WTC11 (cell line): Measurements from ENCODE around the gene CDC25A.

Experiments used
- CREB1 ChIP-seq: sonication (generic); formaldehyde crosslinking; IDR thresholded peaks from 2 replicates; pipeline ENCODE4 v1.8.0; 2023; ENCODE audit warnings: mild to moderate bottlenecking, missing genetic modification reagents
- CTCF ChIP-seq: fragments of 200-600 bp; IDR thresholded peaks from 2 replicates; pipeline ENCODE4 v1.8.0; 2022; ENCODE audit warnings: antibody characterized with exemption
- ELF4 ChIP-seq: sonication (generic); formaldehyde crosslinking; IDR thresholded peaks from 2 replicates; pipeline ENCODE4 v1.8.1; 2022; ENCODE audit warnings: low read depth, mild to moderate bottlenecking, moderate library complexity, missing genetic modification reagents
- FOXK1 ChIP-seq: sonication (generic); formaldehyde crosslinking; IDR thresholded peaks from 2 replicates; pipeline ENCODE4 v1.8.0; 2022; ENCODE audit warnings: mild to moderate bottlenecking, moderate library complexity, missing genetic modification reagents
- FOXP4 ChIP-seq: sonication (generic); formaldehyde crosslinking; IDR thresholded peaks from 2 replicates; pipeline ENCODE4 v1.8.0; 2022; ENCODE audit warnings: mild to moderate bottlenecking, missing genetic modification reagents
- GABPB1 ChIP-seq: sonication (generic); formaldehyde crosslinking; IDR thresholded peaks from 2 replicates; pipeline ENCODE4 v1.8.1; 2023; ENCODE audit warnings: mild to moderate bottlenecking, missing genetic modification reagents
- MAX ChIP-seq: sonication (generic); formaldehyde crosslinking; IDR thresholded peaks from 2 replicates; pipeline ENCODE4 v1.8.0; 2022; ENCODE audit warnings: mild to moderate bottlenecking, missing genetic modification reagents
- MXD4 ChIP-seq: fragments of 250-450 bp; sonication (Bioruptor Pico); IDR thresholded peaks from 2 replicates; pipeline ENCODE4 v1.8.0; 2021; ENCODE audit warnings: mild to moderate bottlenecking, moderate library complexity, borderline replicate concordance
- NR1H2 ChIP-seq: sonication (generic); formaldehyde crosslinking; IDR thresholded peaks from 2 replicates; pipeline ENCODE4 v1.9.0; 2021; ENCODE audit warnings: mild to moderate bottlenecking, moderate library complexity, missing genetic modification reagents
- NR3C1 ChIP-seq: sonication (generic); formaldehyde crosslinking; conservative IDR thresholded peaks from 2 replicates; pipeline ENCODE4 v1.8.1; 2023; ENCODE audit warnings: low read depth, mild to moderate bottlenecking, missing genetic modification reagents
- TEAD4 ChIP-seq: sonication (generic); formaldehyde crosslinking; IDR thresholded peaks from 2 replicates; pipeline ENCODE4 v1.8.0; 2022; ENCODE audit warnings: mild to moderate bottlenecking, missing genetic modification reagents
- ZNF671 ChIP-seq: fragments of 250-450 bp; sonication (Bioruptor Pico); IDR thresholded peaks from 2 replicates; pipeline ENCODE4 v1.8.0; 2021; ENCODE audit warnings: mild to moderate bottlenecking

GRCh38 chr3:48107227-48107626 is 81.0 kb downstream of the CDC25A start:
- TF ChIP-seq FOXK1 (no peak), ZNF671 (CRISPR knock-in tag) (no peak), GABPB1 (CRISPR knock-in tag) (no peak), MXD4 (CRISPR knock-in tag) (no peak), CTCF (no peak), MAX (no peak), FOXP4 (peak; percentile 43; the same call in 1 of the 2 replicates), CREB1 (CRISPR knock-in tag) (no peak), ELF4 (CRISPR knock-in tag) (no peak), NR3C1 (no peak), NR1H2 (CRISPR knock-in tag) (no peak), TEAD4 (CRISPR knock-in tag) (no peak)
